Hepatocyte (in vitro differentiated cells): Measurements from ENCODE around the gene MSS51. TPM values are rescaled to one million over a fixed set of nuclear protein-coding genes. Genes with fewer than 3 reads are reported as not detected.
"Not testable (repeated sequence)": the region's sequence is repeated elsewhere in the genome, so short reads cannot be mapped to it uniquely, and the experiment has no call there.

ENCODE experiments used
- DNase-seq: peaks from one replicate; pipeline ENCODE4 v3.0.0-alpha.2; 2016; ENCODE audit warnings: low spot score
- H2AFZ ChIP-seq: fragments of 200-600 bp; sonication (generic); 2 replicates; pipeline ENCODE4 v1.6.0; 2016; ENCODE audit warnings: antibody characterized with exemption, mild to moderate bottlenecking
- H3K27ac ChIP-seq: fragments of 200-600 bp; sonication (generic); 2 replicates; pipeline ENCODE4 v1.5.1; 2016; ENCODE audit warnings: mild to moderate bottlenecking
- H3K27me3 ChIP-seq: fragments of 200-600 bp; sonication (generic); 2 replicates; pipeline ENCODE4 v1.6.1; 2016
- H3K36me3 ChIP-seq: fragments of 200-600 bp; sonication (generic); replicated peaks from 2 replicates; pipeline ENCODE4 v1.5.1; 2016; ENCODE audit warnings: low read depth; ENCODE audit not compliant: insufficient read depth
- H3K4me1 ChIP-seq: fragments of 200-600 bp; sonication (generic); 2 replicates; pipeline ENCODE4 v1.5.1; 2016; ENCODE audit warnings: mild to moderate bottlenecking, moderate library complexity; ENCODE audit not compliant: insufficient read depth
- H3K4me2 ChIP-seq: fragments of 200-600 bp; sonication (generic); 2 replicates; pipeline ENCODE4 v1.6.0; 2016
- H3K4me3 ChIP-seq: fragments of 200-600 bp; sonication (generic); 2 replicates; pipeline ENCODE4 v1.5.1; 2016; ENCODE audit warnings: mild to moderate bottlenecking
- H3K79me2 ChIP-seq: fragments of 200-600 bp; sonication (generic); 2 replicates; pipeline ENCODE4 v1.6.0; 2017; ENCODE audit warnings: mild to moderate bottlenecking
- H3K9me2 ChIP-seq: fragments of 200-600 bp; sonication (generic); replicated peaks from 2 replicates; pipeline ENCODE4 v1.6.0; 2017; ENCODE audit warnings: mild to moderate bottlenecking; ENCODE audit not compliant: insufficient read depth
- H3K9me3 ChIP-seq: fragments of 200-600 bp; sonication (generic); 2 replicates; pipeline ENCODE4 v1.5.1; 2016; ENCODE audit warnings: low read depth, mild to moderate bottlenecking
- H4K20me1 ChIP-seq: fragments of 200-600 bp; sonication (generic); 2 replicates; pipeline ENCODE4 v1.6.0; 2016; ENCODE audit warnings: mild to moderate bottlenecking; ENCODE audit not compliant: insufficient read depth, poor library complexity, severe bottlenecking
- CTCF ChIP-seq: fragments of 200-600 bp; sonication (generic); IDR thresholded peaks from 2 replicates; pipeline ENCODE4 v1.5.1; 2016; ENCODE audit warnings: antibody characterized with exemption, mild to moderate bottlenecking; ENCODE audit not compliant: poor library complexity
- EZH2 ChIP-seq: fragments of 200-600 bp; sonication (generic); IDR thresholded peaks from 2 replicates; pipeline ENCODE4 v1.6.1; 2016; ENCODE audit warnings: antibody characterized with exemption, mild to moderate bottlenecking, borderline replicate concordance
- EZH2phosphoT487 ChIP-seq: fragments of 200-600 bp; sonication (generic); IDR thresholded peaks from one replicate; pipeline ENCODE4 v1.6.1; 2018; ENCODE audit warnings: antibody characterized with exemption, mild to moderate bottlenecking, low read depth, moderate library complexity; ENCODE audit not compliant: unreplicated experiment, severe bottlenecking
- WGBS: methylation state at CpG from one replicate; pipeline ENCODE4 v1.1.6; 2016; ENCODE audit warnings: low lambda C conversion rate; ENCODE audit errors: missing lambda C conversion rate; 5-methylcytosine and 5-hydroxymethylcytosine counted together
- polyA plus RNA-seq: library from polyadenylated mRNA; unstranded; fragments of >200 nt; fragmentation: Nextera tagmentation; extraction: Ambion mirVana; gene quantifications from 2 replicates; pipeline ENCODE4 v1.2.1, GENCODE V29; 2016
- total RNA-seq: library from RNA; depleted of rRNA; stranded (reverse); fragments of >200 nt; gene quantifications from 2 replicates; pipeline ENCODE4 v1.2.3, GENCODE V29; 2014

MSS51 gene
- total and polyA plus RNA-seq, 2 experiments from 2014 or later: 0.48 to 1.2 TPM

DNA sequence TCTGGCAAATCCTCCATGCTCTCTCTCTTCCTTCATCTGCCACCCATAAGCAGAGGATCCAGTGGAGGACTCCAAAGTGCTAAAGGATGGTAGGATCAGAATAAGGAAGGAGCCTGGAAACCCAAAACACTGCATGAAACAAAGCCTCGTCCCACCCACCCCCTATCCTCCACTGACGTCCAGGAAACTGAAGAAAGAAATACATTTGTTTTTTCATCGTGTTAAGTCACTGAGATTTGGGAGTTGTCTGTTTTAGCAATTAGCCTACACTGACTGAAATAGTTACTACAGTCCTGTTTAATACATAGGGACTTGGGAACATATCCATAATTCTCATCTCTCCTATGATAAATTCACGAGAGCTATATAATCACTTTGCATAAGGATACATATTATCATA lies 34.3 kb downstream of the MSS51 start:
- H3K27ac ChIP-seq: no peak overlapping the region
- peaks cover 12% of the 10 kb centered on the region for H4K20me1 ChIP-seq
- H3K36me3 ChIP-seq: no peaks in the 10 kb centered on the region
- DNase-seq: no peak
- no peaks in the 10 kb centered on the region for H3K9me2 ChIP-seq
- H3K4me2 ChIP-seq: no peak overlapping the region
- no peaks in the 10 kb centered on the region for H3K9me3 ChIP-seq
- H3K79me2 ChIP-seq: peaks cover 41% of the 10 kb centered on the region
- no peak for TF ChIP-seq CTCF
- no peak for TF ChIP-seq EZH2phosphoT487
- TF ChIP-seq EZH2: no peak
- no peaks in the 10 kb centered on the region for H3K4me1 ChIP-seq
- H2AFZ ChIP-seq: no peak overlapping the region
- no peaks in the 10 kb centered on the region for H3K27me3 ChIP-seq
- H3K4me3 ChIP-seq: no peak overlapping the region
- WGBS: 91% methylated on average over 4 of the region's 4 CpGs

GRCh38 chr10:73398024-73398423 lies 35.3 kb downstream of the MSS51 start:
- H3K4me1 ChIP-seq: no peaks in the 10 kb centered on the region
- H3K9me3 ChIP-seq: no peaks in the 10 kb centered on the region
- H3K27ac ChIP-seq: no peak overlapping the region
- H2AFZ ChIP-seq: no peak overlapping the region
- no peaks in the 10 kb centered on the region for H3K27me3 ChIP-seq
- H3K36me3 ChIP-seq: no peaks in the 10 kb centered on the region
- H3K4me2 ChIP-seq: no peak overlapping the region
- WGBS: 97% methylated on average over 6 of the region's 6 CpGs
- H4K20me1 ChIP-seq: peaks cover 6% of the 10 kb centered on the region
- peaks cover 31% of the 10 kb centered on the region for H3K79me2 ChIP-seq
- H3K9me2 ChIP-seq: no peaks in the 10 kb centered on the region
- no peak for TF ChIP-seq CTCF
- no peak for TF ChIP-seq EZH2
- no peak for TF ChIP-seq EZH2phosphoT487
- DNase-seq: no peak
- no peak overlapping the region for H3K4me3 ChIP-seq

GRCh38 chr10:73394325-73394724 lies 39.0 kb downstream of the MSS51 start:
- H3K9me2 ChIP-seq, H2AFZ ChIP-seq, H3K27ac ChIP-seq, H3K4me1 ChIP-seq, H3K79me2 ChIP-seq, H3K36me3 ChIP-seq, H3K9me3 ChIP-seq, H3K27me3 ChIP-seq, H3K4me3 ChIP-seq, H3K4me2 ChIP-seq, DNase-seq, H4K20me1 ChIP-seq: not testable (repeated sequence)
- 98% methylated on average over 3 of the region's 4 CpGs for WGBS

- H3K4me1 ChIP-seq: no peaks in the 10 kb centered on the region
- 92% methylated on average over 4 of the region's 4 CpGs for WGBS
- no peaks in the 10 kb centered on the region for H3K79me2 ChIP-seq
- no peaks in the 10 kb centered on the region for H3K9me3 ChIP-seq
- no peak overlapping the region for H3K4me3 ChIP-seq
- no peak for DNase-seq
- H3K9me2 ChIP-seq: no peaks in the 10 kb centered on the region
- no peaks in the 10 kb centered on the region for H4K20me1 ChIP-seq
- H3K4me2 ChIP-seq: no peak overlapping the region
- H3K36me3 ChIP-seq: no peaks in the 10 kb centered on the region
- no peaks in the 10 kb centered on the region for H3K27me3 ChIP-seq
- no peak overlapping the region for H2AFZ ChIP-seq
- H3K27ac ChIP-seq: no peak overlapping the region
- no peak for TF ChIP-seq EZH2phosphoT487
- no peak for TF ChIP-seq EZH2
- TF ChIP-seq CTCF: no peak
Measured at GRCh38 chr10:73388228-73388627, 45.1 kb downstream of the MSS51 start.
